Measurements from ENCODE around the gene LHX3. TPM values are rescaled to one million over a fixed set of nuclear protein-coding genes. Genes with fewer than 3 reads are reported as not detected.

Gene LHX3
- total RNA-seq, 1 donor from 2014 or later = not detected

DNA sequence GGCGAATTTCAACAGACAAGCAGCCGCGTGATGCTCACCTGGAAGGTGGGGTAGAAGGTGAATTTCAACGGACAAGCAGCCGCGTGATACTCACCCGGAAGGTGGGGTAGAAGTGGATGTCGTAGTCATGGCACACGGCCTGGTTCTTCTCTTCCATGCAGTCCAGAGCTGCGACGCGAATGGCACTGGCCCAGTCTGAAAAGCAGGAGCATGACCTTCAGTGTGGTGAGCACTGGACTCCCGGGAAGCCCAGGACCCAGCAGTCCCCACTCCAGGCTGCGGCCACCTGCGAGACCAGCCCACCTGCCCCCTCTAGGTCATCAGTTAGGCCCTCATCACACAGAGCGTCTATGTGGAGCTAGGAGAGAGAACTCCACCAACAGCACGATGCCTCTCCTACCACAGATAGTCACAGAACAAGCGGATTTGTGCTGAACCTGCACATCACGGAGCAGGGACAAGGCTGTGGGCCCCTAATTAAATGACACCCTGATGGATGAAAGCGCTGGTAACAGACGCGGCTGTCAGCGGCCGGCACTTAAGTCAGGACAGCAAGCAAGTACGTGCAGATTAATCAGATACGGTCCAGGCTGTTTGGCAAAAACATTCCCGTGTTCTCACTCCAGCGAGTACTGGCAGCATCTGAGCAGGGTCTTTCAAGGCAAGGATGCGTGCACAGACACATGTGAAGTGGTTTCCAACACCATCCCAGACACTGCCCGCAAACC is 21.9 kb upstream of the LHX3 start:
- Mint-ChIP-seq H3K36me3 (peaks cover 3% of the 10 kb centered on the region), H3K4me3 (no peak overlapping the region), H3K9me3 (no peaks in the 10 kb centered on the region), H3K4me1 (no peaks in the 10 kb centered on the region), H3K27ac (no peak overlapping the region), H3K27me3 (ENCODE audit: low read depth) (no peaks in the 10 kb centered on the region)
- TF ChIP-seq, protein P1, sequence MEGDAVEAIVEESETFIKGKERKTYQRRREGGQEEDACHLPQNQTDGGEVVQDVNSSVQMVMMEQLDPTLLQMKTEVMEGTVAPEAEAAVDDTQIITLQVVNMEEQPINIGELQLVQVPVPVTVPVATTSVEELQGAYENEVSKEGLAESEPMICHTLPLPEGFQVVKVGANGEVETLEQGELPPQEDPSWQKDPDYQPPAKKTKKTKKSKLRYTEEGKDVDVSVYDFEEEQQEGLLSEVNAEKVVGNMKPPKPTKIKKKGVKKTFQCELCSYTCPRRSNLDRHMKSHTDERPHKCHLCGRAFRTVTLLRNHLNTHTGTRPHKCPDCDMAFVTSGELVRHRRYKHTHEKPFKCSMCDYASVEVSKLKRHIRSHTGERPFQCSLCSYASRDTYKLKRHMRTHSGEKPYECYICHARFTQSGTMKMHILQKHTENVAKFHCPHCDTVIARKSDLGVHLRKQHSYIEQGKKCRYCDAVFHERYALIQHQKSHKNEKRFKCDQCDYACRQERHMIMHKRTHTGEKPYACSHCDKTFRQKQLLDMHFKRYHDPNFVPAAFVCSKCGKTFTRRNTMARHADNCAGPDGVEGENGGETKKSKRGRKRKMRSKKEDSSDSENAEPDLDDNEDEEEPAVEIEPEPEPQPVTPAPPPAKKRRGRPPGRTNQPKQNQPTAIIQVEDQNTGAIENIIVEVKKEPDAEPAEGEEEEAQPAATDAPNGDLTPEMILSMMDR (IDR thresholded peaks at IDR 0.05; ENCODE audit: unreplicated experiment) = no peak
- no peak for DNase-seq (ENCODE audit: low spot score in 2 of 2, unreplicated experiment in 2 of 2)

GRCh38 chr9:136225748-136226679 is 21.1 kb upstream of the LHX3 start:
- H3K4me1 Mint-ChIP-seq = no peaks in the 10 kb centered on the region
- H3K27me3 Mint-ChIP-seq (ENCODE audit: low read depth) = no peaks in the 10 kb centered on the region
- no peak overlapping the region for H3K4me3 Mint-ChIP-seq
- peaks cover 3% of the 10 kb centered on the region for H3K36me3 Mint-ChIP-seq
- H3K27ac Mint-ChIP-seq = no peak overlapping the region
- TF ChIP-seq, protein P1 (IDR thresholded peaks at IDR 0.05; ENCODE audit: unreplicated experiment) = peak; percentile 84
- no peaks in the 10 kb centered on the region for H3K9me3 Mint-ChIP-seq
- peak; percentile 60 to 80 for DNase-seq (ENCODE audit: low spot score in 2 of 2, unreplicated experiment in 2 of 2)

DNA sequence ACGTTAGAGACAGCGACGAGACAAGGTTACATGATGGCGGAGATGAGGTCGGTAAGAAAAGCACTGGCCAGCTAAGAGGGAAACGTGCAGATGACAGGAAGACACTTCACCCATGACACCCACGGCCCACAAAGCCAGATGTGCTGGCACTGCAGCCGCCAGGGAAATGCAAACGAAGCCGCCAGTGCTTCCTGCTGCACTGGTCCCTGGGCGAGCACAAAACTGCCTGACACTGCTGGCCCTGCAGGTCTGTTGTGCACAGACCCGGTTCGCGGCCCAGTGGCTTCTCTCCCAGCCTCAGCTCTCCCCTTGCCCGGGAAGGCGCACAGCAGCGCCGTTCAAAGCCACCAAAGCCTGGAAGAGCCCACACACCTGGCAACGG is 20.4 kb upstream of the LHX3 start:
- H3K4me3 Mint-ChIP-seq = no peak overlapping the region
- no peaks in the 10 kb centered on the region for H3K4me1 Mint-ChIP-seq
- no peak overlapping the region for H3K27ac Mint-ChIP-seq
- peaks cover 3% of the 10 kb centered on the region for H3K36me3 Mint-ChIP-seq
- H3K9me3 Mint-ChIP-seq = no peaks in the 10 kb centered on the region
- DNase-seq (ENCODE audit: low spot score in 2 of 2, unreplicated experiment in 2 of 2) = no peak
- TF ChIP-seq, protein P1 (IDR thresholded peaks at IDR 0.05; ENCODE audit: unreplicated experiment) = no peak
- H3K27me3 Mint-ChIP-seq (ENCODE audit: low read depth) = no peaks in the 10 kb centered on the region

DNA sequence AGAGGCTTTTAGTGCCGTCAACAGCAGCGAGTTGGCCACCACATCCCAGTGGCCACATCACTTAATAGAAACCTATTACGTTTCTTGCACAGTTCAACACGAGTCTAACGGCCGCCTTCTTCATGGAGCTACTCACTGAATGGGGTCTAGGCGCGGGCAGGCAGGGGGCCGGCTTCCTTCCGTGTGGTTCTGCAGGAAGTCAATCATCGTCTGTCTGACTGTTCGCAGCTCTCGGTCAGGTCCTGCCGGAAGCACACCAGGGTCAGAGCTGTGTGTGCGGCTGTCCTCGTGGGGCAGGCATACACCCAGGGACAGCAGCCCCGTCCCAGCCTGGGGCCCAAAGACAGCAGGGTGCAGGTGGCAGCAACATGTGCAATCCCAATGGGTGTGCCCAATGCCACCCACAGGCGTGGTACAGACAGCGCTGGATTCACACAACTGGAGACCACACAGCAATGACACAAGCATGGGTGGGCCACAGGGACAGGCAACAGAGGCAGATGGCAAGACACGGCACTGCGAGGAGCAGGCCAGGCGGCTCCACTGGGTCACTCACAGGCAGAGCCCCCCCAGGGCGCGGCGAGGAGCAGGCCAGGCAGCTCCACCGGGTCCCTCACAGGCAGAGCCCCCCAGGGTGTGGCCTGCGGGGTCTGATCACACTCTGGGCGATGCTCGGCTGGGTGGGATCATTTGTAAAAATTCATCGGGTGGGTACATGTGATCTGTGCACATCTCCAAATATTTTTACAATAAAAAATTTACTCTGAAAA is 19.1 kb upstream of the LHX3 start:
- DNase-seq (ENCODE audit: low spot score in 2 of 2, unreplicated experiment in 2 of 2) = no peak
- TF ChIP-seq, protein P1 (IDR thresholded peaks at IDR 0.05; ENCODE audit: unreplicated experiment) = no peak
- H3K36me3 Mint-ChIP-seq = peaks cover 3% of the 10 kb centered on the region
- no peak overlapping the region for H3K4me3 Mint-ChIP-seq
- H3K27me3 Mint-ChIP-seq (ENCODE audit: low read depth) = no peaks in the 10 kb centered on the region
- no peak overlapping the region for H3K27ac Mint-ChIP-seq
- H3K9me3 Mint-ChIP-seq = no peaks in the 10 kb centered on the region
- no peaks in the 10 kb centered on the region for H3K4me1 Mint-ChIP-seq

GRCh38 chr9:136222906-136223285 is 18.0 kb upstream of the LHX3 start:
- H3K4me1 Mint-ChIP-seq = no peaks in the 10 kb centered on the region
- H3K27ac Mint-ChIP-seq = no peak overlapping the region

More at GRCh38 chr9:136222906-136223285, 18.0 kb upstream of the LHX3 start:
- TF ChIP-seq, protein P1 (IDR thresholded peaks at IDR 0.05; ENCODE audit: unreplicated experiment) = no peak
- no peaks in the 10 kb centered on the region for H3K27me3 Mint-ChIP-seq (ENCODE audit: low read depth)
- no peak for DNase-seq (ENCODE audit: low spot score in 2 of 2, unreplicated experiment in 2 of 2)
- peaks cover 3% of the 10 kb centered on the region for H3K36me3 Mint-ChIP-seq
- H3K9me3 Mint-ChIP-seq = no peaks in the 10 kb centered on the region
- no peak overlapping the region for H3K4me3 Mint-ChIP-seq
